HepG2 (cell line): ENCODE measurements around the gene POFUT2.

Source experiments
- ATF7 ChIP-seq, 2 experiments: fragments of 450-650 bp in 1 of 2; sonication (generic) in 1 of 2; formaldehyde crosslinking in 1 of 2; IDR thresholded peaks; 2 replicates each; pipeline versions ENCODE4 v1.4.0 to v1.6.1; 2016 to 2020; ENCODE audit warnings: antibody characterized with exemption in 1 of 2, mild to moderate bottlenecking in 1 of 2, missing genetic modification reagents in 1 of 2
- ETS1 ChIP-seq: sonication (generic); formaldehyde crosslinking; IDR thresholded peaks from 2 replicates; pipeline ENCODE4 v1.4.0; 2020; ENCODE audit warnings: missing genetic modification reagents
- FOXO4 ChIP-seq: sonication (generic); formaldehyde crosslinking; conservative IDR thresholded peaks from 2 replicates; pipeline ENCODE4 v1.8.1; 2023; ENCODE audit warnings: missing genetic modification reagents
- ZNF724P ChIP-seq: sonication (generic); formaldehyde crosslinking; IDR thresholded peaks from 2 replicates; pipeline ENCODE4 v1.8.0; 2022; ENCODE audit warnings: missing genetic modification reagents, borderline replicate concordance
- TF ChIP-seq, protein P1 (sequence below): sonication (generic); formaldehyde crosslinking; IDR thresholded peaks from 2 replicates; pipeline ENCODE4 v1.5.0; 2020; ENCODE audit warnings: mild to moderate bottlenecking, missing genetic modification reagents, moderate library complexity

- TF ChIP-seq ZNF724P (no peak), FOXO4 (CRISPR knock-in tag) (no peak), ETS1 (CRISPR knock-in tag) (no peak), ATF7 (IDR thresholded peaks at IDR 0.05) (no peak), ATF7 (CRISPR knock-in tag; IDR thresholded peaks at IDR 0.05) (no peak)
- TF ChIP-seq, protein P1, sequence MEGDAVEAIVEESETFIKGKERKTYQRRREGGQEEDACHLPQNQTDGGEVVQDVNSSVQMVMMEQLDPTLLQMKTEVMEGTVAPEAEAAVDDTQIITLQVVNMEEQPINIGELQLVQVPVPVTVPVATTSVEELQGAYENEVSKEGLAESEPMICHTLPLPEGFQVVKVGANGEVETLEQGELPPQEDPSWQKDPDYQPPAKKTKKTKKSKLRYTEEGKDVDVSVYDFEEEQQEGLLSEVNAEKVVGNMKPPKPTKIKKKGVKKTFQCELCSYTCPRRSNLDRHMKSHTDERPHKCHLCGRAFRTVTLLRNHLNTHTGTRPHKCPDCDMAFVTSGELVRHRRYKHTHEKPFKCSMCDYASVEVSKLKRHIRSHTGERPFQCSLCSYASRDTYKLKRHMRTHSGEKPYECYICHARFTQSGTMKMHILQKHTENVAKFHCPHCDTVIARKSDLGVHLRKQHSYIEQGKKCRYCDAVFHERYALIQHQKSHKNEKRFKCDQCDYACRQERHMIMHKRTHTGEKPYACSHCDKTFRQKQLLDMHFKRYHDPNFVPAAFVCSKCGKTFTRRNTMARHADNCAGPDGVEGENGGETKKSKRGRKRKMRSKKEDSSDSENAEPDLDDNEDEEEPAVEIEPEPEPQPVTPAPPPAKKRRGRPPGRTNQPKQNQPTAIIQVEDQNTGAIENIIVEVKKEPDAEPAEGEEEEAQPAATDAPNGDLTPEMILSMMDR (CRISPR knock-in tag), result no peak
These were observed 2.2 kb upstream of the POFUT2 start for GRCh38 chr21:45289655-45290515.
